Measurements from ENCODE around the gene ZNF566. TPM values are rescaled to one million over a fixed set of nuclear protein-coding genes. Genes with fewer than 3 reads are reported as not detected.

The ZNF566 gene
- total RNA-seq, 1 experiment from 2014 or later = 11.6 TPM

GRCh38 chr19:36398571-36398970, 90.8 kb downstream of the ZNF566 start:
- Mint-ChIP-seq H3K4me3 (ENCODE audit: unreplicated experiment) (no peak overlapping the region), H3K27me3 (ENCODE audit: insufficient read depth, unreplicated experiment) (no peaks in the 10 kb centered on the region), H3K27ac (ENCODE audit: unreplicated experiment) (no peak overlapping the region), H3K36me3 (ENCODE audit: insufficient read depth, unreplicated experiment) (peaks cover 44% of the 10 kb centered on the region), H3K4me1 (ENCODE audit: low read depth, unreplicated experiment) (no peaks in the 10 kb centered on the region), H3K9me3 (ENCODE audit: unreplicated experiment) (peaks cover 44% of the 10 kb centered on the region)
- peaks cover 44% of the 10 kb centered on the region for H3K9me3 ChIP-seq
- no peak for TF ChIP-seq CTCF (IDR thresholded peaks at IDR 0.05; ENCODE audit: insufficient read depth in 1 of 2, low read depth in 1 of 2, low read length in 1 of 2, severe bottlenecking in 1 of 2, unreplicated experiment in 1 of 2)
- H3K4me3 ChIP-seq (ENCODE audit: low read depth, low read length) = no peak overlapping the region
- ChIA-PET CTCF (no interaction called here), POLR2A (no interaction called here)
- H3K27me3 ChIP-seq (replicated peaks; ENCODE audit: control insufficient read depth, insufficient read depth, low read length) = no peaks in the 10 kb centered on the region
- no peaks in the 10 kb centered on the region; the same call in 1 of the 2 replicates for H3K36me3 ChIP-seq (ENCODE audit: control insufficient read depth, insufficient read depth, low read length)
- BruUV-seq (replicated peaks) = no TSS peak
- DNase-seq = no peak
- H3K4me1 ChIP-seq = no peaks in the 10 kb centered on the region
- intact Hi-C loops (cut with micrococcal nuclease; ENCODE audit: unreplicated experiment) = no loop called here

Other genes with a start within 250 kb of the ZNF566 start
- gene ZFP14, start 110.4 kb downstream of the ZNF566 start, total RNA-seq (2022) = 3.5 and 4.0 TPM in 2 replicates
- gene ZFP82, start 70.9 kb downstream of the ZNF566 start, total RNA-seq (2022) = 3.6 and 3.7 TPM in 2 replicates
- 12.5 and 13.2 TPM in 2 replicates for gene ZNF260, start 38.7 kb upstream of the ZNF566 start, total RNA-seq (2022)
- gene ZNF529, start 83.7 kb upstream of the ZNF566 start, total RNA-seq (2022) = 5.6 and 10.5 TPM in 2 replicates
- gene ZNF382, start 115.8 kb upstream of the ZNF566 start, total RNA-seq (2022) = 0.12 and 0.50 TPM in 2 replicates
- gene ZNF461, start 177.3 kb upstream of the ZNF566 start, total RNA-seq (2022) = 6.5 and 8.5 TPM in 2 replicates
- gene ZNF567, start 198.1 kb upstream of the ZNF566 start, total RNA-seq (2022) = 8.6 and 9.0 TPM in 2 replicates